Ramos (cell line): ENCODE data around the gene TNP2.

Experiments used
- in situ Hi-C: fragments of 300-500 bp; cut with MboI; formaldehyde crosslinking; loops from one replicate; pipeline ENCODE4 v1.14.3; 2022; ENCODE audit warnings: low sequenced_read_pairs; ENCODE audit not compliant: unreplicated experiment

Gene TNP2

GRCh38 chr16:11268921-11269375, at the start of gene TNP2:
Gene TNP2 (minus strand): TSS chr16:11269325. CDS start chr16:11269262, 63 bp downstream.
- in situ Hi-C loops = no loop called here

DNA sequence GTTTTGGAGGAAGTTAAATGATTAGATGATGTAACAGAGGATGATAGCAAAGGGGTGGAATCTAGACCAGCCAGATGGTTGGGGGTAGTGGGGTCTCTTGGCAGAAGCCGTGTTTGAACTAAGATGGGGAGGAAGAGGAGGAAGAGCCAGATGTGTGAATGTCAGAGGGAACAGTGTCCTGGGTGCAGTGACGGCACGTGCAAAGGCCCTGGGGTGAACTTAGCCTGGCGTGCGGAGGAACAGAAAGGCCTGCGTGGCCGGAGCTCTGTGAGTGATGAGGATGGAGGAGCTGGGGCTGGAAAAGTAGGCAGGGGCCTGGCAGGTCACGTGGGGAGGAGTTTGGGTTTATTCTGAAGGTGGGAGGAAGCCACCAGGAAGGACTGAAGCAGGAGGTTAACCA, 49.7 kb upstream of the TNP2 start:
- in situ Hi-C loops = loop anchor here (25.0 kb wide), 2 partner anchors 643 to 993 kb away; partner anchors contain the start of gene TNFRSF17

DNA sequence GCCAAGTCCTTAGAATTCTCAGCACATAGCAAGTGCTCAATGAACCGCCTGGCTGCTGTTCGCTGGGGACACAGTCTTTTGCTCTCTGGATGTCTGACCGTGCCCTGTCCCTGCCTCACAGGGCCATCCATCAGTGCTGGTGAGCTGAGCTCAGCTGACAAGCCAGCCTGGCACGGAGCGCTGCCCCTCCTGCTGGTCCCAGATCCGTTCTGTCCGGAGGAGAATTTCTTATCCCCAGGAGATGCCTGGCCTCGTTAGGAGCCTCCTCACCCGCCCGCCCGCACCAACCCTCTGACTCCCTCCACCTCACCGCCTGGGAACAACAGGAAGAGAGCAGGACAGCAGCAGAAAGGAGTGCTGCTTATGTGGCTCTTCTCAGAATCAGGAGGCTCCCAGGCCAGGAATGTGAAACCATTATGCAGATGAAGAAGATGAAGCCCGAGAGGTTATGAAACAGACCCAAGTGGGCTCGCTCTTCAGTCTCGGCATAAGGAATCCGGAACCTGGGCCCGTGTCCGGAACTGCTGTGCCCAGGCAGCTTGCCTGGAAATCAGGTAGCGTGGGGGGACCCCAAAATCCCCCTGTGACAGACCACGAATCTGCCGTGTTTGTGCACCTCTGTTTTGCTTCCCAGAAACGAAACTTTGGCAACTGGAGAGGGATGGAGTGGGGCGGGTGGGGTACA, 47.3 kb upstream of the TNP2 start:
- in situ Hi-C loops = loop anchor here (25.0 kb wide), 2 partner anchors 646 to 996 kb away; partner anchors contain the start of gene TNFRSF17

GRCh38 chr16:11315510-11315909, 46.4 kb upstream of the TNP2 start:
- in situ Hi-C loops = loop anchor here (25.0 kb wide), 2 partner anchors 647 to 997 kb away; partner anchors contain the start of gene TNFRSF17

DNA sequence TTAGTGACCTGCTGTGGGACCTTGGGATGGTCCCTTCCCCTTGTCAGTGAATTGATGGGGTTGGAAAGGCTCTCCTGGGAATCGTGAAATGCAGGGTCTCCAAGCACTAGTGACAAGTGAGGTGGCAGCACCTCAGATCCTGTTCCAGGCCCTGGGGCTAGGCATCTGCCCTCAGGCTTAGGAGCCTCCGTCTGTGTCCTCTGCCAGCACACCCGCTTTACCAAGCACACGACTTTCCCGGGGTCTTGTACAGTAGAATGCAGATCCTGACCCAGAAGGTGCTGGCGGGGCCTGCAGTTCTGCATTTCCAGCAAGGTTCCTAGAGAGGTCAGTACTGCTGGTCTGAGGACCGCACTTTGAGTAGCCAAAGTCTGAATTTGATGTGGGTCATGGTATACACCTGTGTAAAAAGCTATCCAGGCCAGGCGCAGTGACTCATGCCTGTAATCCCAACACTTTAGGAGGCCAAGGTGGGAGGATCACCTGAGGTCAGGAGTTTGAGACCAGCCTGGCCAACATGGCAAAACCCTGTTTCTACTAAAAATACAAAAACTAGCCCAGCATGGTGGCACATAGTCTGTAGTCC, 45.3 kb upstream of the TNP2 start:
- in situ Hi-C loops = loop anchor here (25.0 kb wide), 2 partner anchors 648 to 998 kb away; partner anchors contain the start of gene TNFRSF17

DNA sequence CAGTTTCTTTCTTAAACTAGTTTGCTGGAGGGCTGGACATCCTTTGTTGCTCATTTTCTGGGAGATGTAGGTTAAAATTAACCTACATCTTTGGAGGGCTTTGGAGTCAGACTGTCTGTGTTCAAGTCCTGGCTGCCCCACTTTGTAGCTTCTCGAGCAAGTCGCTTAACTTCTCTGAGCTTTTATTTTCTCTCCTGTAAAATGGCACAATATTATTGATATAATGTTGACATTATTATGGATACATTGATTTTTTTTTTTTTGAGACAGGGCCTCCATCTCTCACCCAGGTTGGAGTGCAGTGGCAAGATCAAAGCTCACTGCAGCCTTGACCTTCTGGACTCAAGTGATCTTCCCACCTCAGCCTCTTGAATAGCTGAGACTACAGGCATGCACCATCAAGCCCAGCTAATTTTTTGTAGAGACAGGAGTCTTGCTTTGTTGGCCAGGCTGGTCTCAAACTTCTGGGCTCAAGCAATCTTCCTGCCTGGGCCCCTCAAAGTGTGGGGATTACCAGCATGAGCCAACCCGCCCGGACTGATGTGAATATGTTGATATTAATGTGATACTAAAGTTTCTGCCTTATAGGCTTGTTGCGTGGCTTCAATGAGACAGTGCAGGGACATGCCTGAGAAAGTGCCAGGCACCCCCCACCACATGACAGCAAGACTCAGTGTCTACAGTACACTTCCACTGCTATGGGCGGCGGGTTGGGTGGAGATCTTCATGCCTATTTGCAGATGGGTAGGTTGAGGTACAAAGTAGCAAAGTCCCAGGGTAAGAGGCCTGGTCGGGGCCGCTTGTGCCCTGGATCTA, 44.6 kb upstream of the TNP2 start:
- in situ Hi-C loops = loop anchor here (25.0 kb wide), 2 partner anchors 649 to 999 kb away; partner anchors contain the start of gene TNFRSF17

DNA sequence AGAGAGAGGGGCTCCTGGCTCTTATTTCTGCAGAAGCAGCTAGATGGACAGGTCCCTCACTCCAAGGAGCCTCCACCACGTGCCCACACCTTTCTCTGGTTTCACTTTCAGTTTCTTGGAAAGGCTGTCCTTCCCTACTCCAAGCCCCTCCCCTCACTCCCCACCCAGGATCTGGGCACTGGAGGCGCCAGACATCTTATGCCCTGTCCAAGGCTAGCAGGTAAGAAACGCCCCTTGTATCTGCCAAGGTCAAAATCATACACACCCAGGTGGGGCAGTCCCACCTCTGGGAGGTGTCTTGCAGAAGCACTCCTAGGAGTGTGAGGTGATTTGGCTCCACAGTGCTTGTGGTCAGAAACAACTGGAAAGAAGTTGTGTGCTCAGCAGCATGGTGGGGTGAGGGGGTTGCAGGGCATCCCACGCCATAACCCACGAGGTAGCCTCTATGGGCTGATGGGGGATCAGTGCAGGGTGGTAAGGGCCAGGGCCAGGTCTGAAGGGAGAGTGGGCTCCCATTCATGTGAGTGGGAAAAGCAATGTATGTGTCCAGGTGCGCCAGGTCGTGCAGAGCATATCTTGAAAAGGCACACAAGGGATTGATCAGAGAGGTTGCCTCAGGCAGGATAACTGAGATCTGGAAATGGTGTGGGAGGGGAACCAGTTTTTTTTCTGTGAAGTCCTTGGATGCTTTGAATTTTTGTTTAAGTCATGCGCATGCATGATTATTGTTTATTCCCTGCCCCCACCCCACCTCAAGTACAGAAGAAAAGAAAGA, 43.8 kb upstream of the TNP2 start:
- in situ Hi-C loops = loop anchor here (25.0 kb wide), 2 partner anchors 649 to 999 kb away; partner anchors contain the start of gene TNFRSF17

DNA sequence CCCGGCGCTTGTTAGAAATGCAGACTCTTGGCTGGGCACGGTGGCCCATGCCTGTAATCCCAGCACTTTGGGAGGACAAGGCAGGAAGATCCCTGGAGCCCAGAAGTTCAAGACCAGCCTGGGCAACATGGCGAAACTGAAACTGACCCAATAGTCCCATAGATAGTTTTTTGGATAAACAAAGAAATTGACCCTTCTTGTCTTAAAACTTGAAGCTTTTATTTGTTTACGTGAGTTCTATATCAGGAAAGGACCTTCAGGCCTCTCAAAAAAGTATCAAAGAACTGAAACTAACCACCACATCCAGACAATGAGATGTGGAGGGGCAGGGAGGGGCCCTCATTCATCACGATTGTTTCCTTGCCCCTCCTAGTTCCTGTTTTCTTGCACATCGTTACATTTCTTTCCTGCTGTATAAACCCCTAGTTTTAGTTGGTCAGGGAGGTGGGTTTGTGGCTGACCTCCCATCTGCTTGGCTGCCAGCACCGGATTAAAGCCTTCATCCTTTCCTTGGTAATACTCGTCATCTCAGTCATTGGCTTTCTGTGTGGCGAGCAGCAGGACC, 42.0 kb upstream of the TNP2 start:
- in situ Hi-C loops = loop anchor here (25.0 kb wide), 2 partner anchors 651 to 1001 kb away; partner anchors contain the start of gene TNFRSF17

- in situ Hi-C loops = loop anchor here (25.0 kb wide), 2 partner anchors 652 to 1002 kb away; partner anchors contain the start of gene TNFRSF17
These were observed 41.5 kb upstream of the TNP2 start for GRCh38 chr16:11310634-11310977.

DNA sequence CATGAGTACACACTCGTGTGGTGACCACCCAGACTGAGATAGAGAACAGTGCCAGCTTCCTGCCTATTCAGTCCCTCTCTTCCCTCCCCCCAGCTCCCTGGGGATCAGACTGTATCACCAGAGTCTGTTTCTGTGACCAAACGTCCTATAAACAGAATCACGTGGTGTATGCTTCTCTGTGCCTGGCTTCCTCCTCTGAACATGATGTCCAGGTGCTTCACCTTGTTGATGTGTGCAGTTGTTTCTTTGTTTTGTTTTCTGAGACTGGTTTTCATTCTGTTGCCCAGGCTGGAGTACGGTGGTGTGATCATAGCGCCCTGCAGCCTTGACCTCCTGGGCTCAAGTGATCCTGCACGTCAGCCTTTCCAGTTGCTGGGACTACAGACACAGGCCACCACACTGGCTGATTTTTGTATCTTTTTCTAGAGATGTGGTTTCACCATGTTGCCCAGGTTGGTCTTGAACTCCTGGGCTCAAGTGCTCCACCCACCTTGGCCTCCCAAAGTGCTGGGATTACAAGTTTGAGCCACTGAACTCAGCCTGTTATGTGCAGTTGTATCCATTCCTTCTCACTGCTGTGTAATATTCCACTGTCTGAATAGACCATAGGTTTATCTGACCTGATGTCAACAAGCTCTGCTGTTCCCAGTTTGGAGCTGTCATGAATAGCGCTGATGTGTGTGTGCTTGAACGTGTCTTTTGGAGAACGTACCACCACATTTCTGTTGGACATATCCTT, 40.9 kb upstream of the TNP2 start:
- in situ Hi-C loops = loop anchor here (10.0 to 25.0 kb wide), 3 partner anchors 315 to 1002 kb away; partner anchors contain the start of gene TNFRSF17

DNA sequence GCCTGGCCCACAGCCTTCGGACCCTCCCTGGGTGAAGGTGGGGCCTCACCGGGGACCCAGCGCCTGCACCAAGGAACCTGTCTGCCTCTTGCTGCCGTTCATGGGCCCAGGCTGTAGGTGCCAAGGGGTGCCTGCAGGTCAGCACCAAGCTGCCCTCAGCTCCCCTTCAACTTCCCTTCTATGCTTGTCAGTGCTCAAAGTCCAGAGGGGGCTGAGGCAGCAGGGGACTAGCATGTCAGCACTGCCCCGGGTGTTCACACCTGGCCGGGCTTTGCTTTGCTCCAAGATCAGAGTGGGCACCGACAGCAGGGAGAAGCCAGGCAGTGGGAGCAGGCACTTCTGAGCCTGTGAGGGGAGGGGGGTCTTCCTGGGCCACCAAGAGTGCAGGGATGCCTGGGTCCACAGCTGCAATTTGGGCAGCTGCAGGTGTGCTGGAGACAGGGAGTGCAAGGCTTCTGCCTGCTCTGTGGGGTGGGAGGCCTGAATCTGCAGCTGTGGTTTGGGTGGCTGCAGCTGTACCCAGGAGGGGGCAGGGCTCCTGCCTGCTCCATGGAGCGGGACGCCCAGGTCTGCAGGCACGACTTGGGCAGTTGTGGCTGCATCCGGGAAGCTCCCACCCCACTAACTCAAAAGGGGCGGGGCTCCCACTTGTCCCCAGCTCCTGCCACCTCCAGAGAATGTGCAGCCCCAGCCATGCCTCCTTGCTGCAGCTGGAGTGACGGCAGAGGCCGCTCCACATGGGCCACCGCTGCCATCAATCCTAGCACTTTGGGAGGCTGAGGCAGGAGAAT, 39.6 kb upstream of the TNP2 start:
- in situ Hi-C loops = loop anchor here (10.0 to 25.0 kb wide), 3 partner anchors 316 to 1004 kb away; partner anchors contain the start of gene TNFRSF17

GRCh38 chr16:11307639-11308492, 38.7 kb upstream of the TNP2 start:
- in situ Hi-C loops = loop anchor here (10.0 to 25.0 kb wide), 3 partner anchors 317 to 1004 kb away; partner anchors contain the start of gene TNFRSF17

GRCh38 chr16:11306997-11307638, 38.0 kb upstream of the TNP2 start:
- in situ Hi-C loops = loop anchor here (10.0 to 25.0 kb wide), 3 partner anchors 318 to 1005 kb away; partner anchors contain the start of gene TNFRSF17

DNA sequence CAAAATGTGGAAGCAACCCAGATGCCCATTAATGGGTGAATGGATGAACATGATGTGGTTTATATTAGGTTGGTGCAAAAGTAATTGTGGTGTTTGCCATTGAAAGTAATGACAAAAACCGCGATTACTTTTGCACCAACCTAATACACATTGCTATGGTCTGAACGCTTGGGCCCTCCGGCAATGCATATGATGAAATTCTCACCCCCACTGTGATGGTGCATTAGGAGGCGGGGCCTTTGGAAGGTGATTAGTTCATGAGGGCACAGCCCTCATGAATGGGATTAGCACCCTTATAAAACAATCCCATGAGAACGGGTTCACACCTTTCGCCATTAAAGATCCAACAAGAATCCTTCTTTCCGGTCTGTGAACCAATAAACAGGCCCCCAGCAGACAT, 37.3 kb upstream of the TNP2 start:
- in situ Hi-C loops = loop anchor here (10.0 to 25.0 kb wide), 3 partner anchors 318 to 1006 kb away; partner anchors contain the start of gene TNFRSF17

DNA sequence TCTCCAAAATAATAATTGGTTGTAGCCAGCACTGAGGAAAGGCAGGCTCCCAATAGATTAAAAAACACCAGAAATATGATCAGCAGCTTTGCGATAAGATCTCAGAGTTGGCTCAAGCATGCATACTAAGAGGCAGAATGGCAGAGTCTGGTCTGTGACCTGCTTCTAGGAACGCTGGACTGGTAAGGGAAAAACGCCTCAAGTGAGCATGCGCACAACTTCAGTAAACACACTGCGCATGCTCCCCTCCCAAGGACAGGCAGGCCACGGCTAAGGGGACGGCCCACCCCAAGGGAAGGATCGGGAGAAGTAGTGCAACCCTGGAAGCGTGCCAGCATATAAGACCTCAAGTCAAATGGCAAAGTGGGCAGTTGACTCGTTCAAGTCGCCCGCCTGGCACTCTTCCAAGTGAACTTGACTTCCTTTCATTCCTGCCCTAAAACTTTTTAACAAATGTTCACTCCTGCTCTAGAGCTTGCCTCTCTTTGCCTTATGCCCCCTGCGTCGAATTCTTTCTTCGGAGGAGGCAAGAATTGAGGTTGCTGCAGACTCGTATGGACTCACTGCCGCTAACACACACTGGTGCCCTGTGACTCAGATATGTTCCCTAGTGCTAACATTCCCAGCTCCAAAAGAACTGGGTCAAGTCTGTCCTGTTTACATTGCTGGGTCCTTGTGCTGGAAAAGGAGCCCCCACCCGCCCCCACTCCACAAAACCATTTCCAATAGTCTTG, 34.4 kb upstream of the TNP2 start:
- in situ Hi-C loops = loop anchor here (10.0 to 25.0 kb wide), 3 partner anchors 321 to 1009 kb away; partner anchors contain the start of gene TNFRSF17
